ENCODE data around the gene NLRP8. TPM values are rescaled to one million over a fixed set of nuclear protein-coding genes. Genes with fewer than 3 reads are reported as not detected.

NLRP8 gene
- polyA plus RNA-seq, 1 of the 3 experiments (the other 2 are of a cell fraction) = not detected

GRCh38 chr19:55930996-55931515 lies 16.6 kb upstream of the NLRP8 start:
- no peak overlapping the region for H3K27ac ChIP-seq (ENCODE audit: low read depth in 2 of 2, low read length in 1 of 2)
- no peak overlapping the region for H2AFZ ChIP-seq (ENCODE audit: low read depth)
- CTCF ChIA-PET = no interaction called here
- POLR2A ChIA-PET = no interaction called here
- no peaks in the 10 kb centered on the region for H3K79me2 ChIP-seq (ENCODE audit: insufficient read depth)
- TF ChIP-seq MXI1 (IDR thresholded peaks at IDR 0.05; ENCODE audit: low read depth, low read length) (no peak), SIN3A (IDR thresholded peaks at IDR 0.05; ENCODE audit: borderline replicate concordance, low read depth, low read length) (no peak), TCF12 (IDR thresholded peaks at IDR 0.05) (no peak), EP300 (IDR thresholded peaks at IDR 0.05; ENCODE audit: borderline replicate concordance in 1 of 2, low read depth in 1 of 2, low read length in 1 of 2) (no peak), FOSL2 (IDR thresholded peaks at IDR 0.05; ENCODE audit: borderline replicate concordance, low read depth) (no peak), TAF1 (IDR thresholded peaks at IDR 0.05; ENCODE audit: borderline replicate concordance, low read depth, low read length) (no peak), IRF3 (IDR thresholded peaks at IDR 0.05; ENCODE audit: low read depth, low read length) (no peak), POLR2AphosphoS5 (IDR thresholded peaks at IDR 0.05; ENCODE audit: low read depth, low read length) (no peak), CHD2 (IDR thresholded peaks at IDR 0.05; ENCODE audit: low read length, partially characterized antibody) (no peak), USF1 (IDR thresholded peaks at IDR 0.05; ENCODE audit: borderline replicate concordance, low read depth) (no peak), NFIC (IDR thresholded peaks at IDR 0.05; ENCODE audit: borderline replicate concordance) (no peak), RFX5 (IDR thresholded peaks at IDR 0.05; ENCODE audit: low read length) (no peak)
- 17% methylated on average over 14 of the region's 14 CpGs for WGBS (ENCODE audit: low lambda C conversion rate)
- H4K20me1 ChIP-seq (ENCODE audit: insufficient read depth) = no peaks in the 10 kb centered on the region
- no peak overlapping the region for H3K4me2 ChIP-seq
- no peak for DNase-seq
- peaks cover 36% of the 10 kb centered on the region; the same call in 1 of the 2 replicates for H3K27me3 ChIP-seq (ENCODE audit: insufficient read depth)
- H3K9me2 ChIP-seq = no peaks in the 10 kb centered on the region
- no peak overlapping the region for H3K9ac ChIP-seq
- no peaks in the 10 kb centered on the region for H3K4me1 ChIP-seq (ENCODE audit: control insufficient read depth in 1 of 2, insufficient read depth in 2 of 2, low read depth in 1 of 2, low read length in 1 of 2)
- H3F3A ChIP-seq (replicated peaks; ENCODE audit: insufficient read depth) = no peaks in the 10 kb centered on the region
- no peak overlapping the region for H3K4me3 ChIP-seq (ENCODE audit: low read depth in 2 of 2, low read length in 1 of 2)
- H3K9me3 ChIP-seq = no peaks in the 10 kb centered on the region
- H3K36me3 ChIP-seq (replicated peaks in 1 of 2; ENCODE audit: control insufficient read depth in 1 of 2, insufficient read depth in 2 of 2, low read length in 1 of 2) = no peaks in the 10 kb centered on the region

GRCh38 chr19:55931936-55932386 lies 15.7 kb upstream of the NLRP8 start, which contains the start of gene NLRP13:
Gene NLRP13, minus strand, starts transcription at chr19:55932336. Its CDS starts 25 bp downstream, at chr19:55932311.
- no peak for DNase-seq
- CTCF ChIA-PET = no interaction called here
- Histone ChIP-seq H3K27ac (ENCODE audit: low read depth in 2 of 2, low read length in 1 of 2) (no peak within 1 kb of the TSS), H3K9ac (no peak within 1 kb of the TSS), H3K79me2 (ENCODE audit: insufficient read depth) (no peaks in the 10 kb centered on the region), H3K4me3 (ENCODE audit: low read depth in 2 of 2, low read length in 1 of 2) (no peak within 1 kb of the TSS), H3K27me3 (ENCODE audit: insufficient read depth) (peaks cover 38% of the 10 kb centered on the region; the same call in 1 of the 2 replicates), H3K4me1 (ENCODE audit: control insufficient read depth in 1 of 2, insufficient read depth in 2 of 2, low read depth in 1 of 2, low read length in 1 of 2) (no peaks in the 10 kb centered on the region), H3K9me3 (no peaks in the 10 kb centered on the region), H3K4me2 (no peak within 1 kb of the TSS), H2AFZ (ENCODE audit: low read depth) (no peak within 1 kb of the TSS), H3F3A (replicated peaks; ENCODE audit: insufficient read depth) (no peaks in the 10 kb centered on the region), H3K36me3 (replicated peaks in 1 of 2; ENCODE audit: control insufficient read depth in 1 of 2, insufficient read depth in 2 of 2, low read length in 1 of 2) (no peaks in the 10 kb centered on the region), H3K9me2 (no peaks in the 10 kb centered on the region), H4K20me1 (ENCODE audit: insufficient read depth) (no peaks in the 10 kb centered on the region)
- WGBS (ENCODE audit: low lambda C conversion rate) = 4% methylated on average over 8 of the region's 8 CpGs
- POLR2A ChIA-PET = no interaction called here
- no peak for TF ChIP-seq YY1 (IDR thresholded peaks at IDR 0.05; ENCODE audit: low read depth)
- no peak for TF ChIP-seq RXRA (IDR thresholded peaks at IDR 0.05; ENCODE audit: borderline replicate concordance, low read depth)
- TF ChIP-seq SIN3A (IDR thresholded peaks at IDR 0.05; ENCODE audit: borderline replicate concordance, low read depth, low read length) = no peak
- no peak for TF ChIP-seq MAX (IDR thresholded peaks at IDR 0.05; ENCODE audit: low read depth)
- no peak for TF ChIP-seq CTCF (IDR thresholded peaks at IDR 0.05)
- no peak for TF ChIP-seq FOXM1 (IDR thresholded peaks at IDR 0.05; ENCODE audit: low read depth)
- no peak for TF ChIP-seq CHD2 (IDR thresholded peaks at IDR 0.05; ENCODE audit: low read length, partially characterized antibody)
- no peak for TF ChIP-seq ZBTB33 (IDR thresholded peaks at IDR 0.05; ENCODE audit: borderline replicate concordance, low read depth)
- no peak for TF ChIP-seq ELF1 (IDR thresholded peaks at IDR 0.05)
- TF ChIP-seq RFX5 (IDR thresholded peaks at IDR 0.05; ENCODE audit: low read length) = no peak
- TF ChIP-seq POLR2AphosphoS5 (IDR thresholded peaks at IDR 0.05; ENCODE audit: low read depth, low read length) = no peak
- no peak for TF ChIP-seq TAF1 (IDR thresholded peaks at IDR 0.05; ENCODE audit: borderline replicate concordance, low read depth, low read length)
